Effector CD4-positive, alpha-beta T cell (primary cell): Measurements from ENCODE around the gene XPA.
"Not testable (repeated sequence)": the region's sequence is repeated elsewhere in the genome, so short reads cannot be mapped to it uniquely, and the experiment has no call there.

ENCODE experiments used
- DNase-seq: peaks from one replicate; pipeline ENCODE4 v3.0.0-alpha.2; 2020
- total RNA-seq: gene quantifications from one replicate; lab custom pipeline; 2026; lab: John Stamatoyannopoulos, UW

Gene XPA
- total RNA-seq: 23.1 reads per million, percentile 50 among the genes with 10 or more reads in this experiment

DNA sequence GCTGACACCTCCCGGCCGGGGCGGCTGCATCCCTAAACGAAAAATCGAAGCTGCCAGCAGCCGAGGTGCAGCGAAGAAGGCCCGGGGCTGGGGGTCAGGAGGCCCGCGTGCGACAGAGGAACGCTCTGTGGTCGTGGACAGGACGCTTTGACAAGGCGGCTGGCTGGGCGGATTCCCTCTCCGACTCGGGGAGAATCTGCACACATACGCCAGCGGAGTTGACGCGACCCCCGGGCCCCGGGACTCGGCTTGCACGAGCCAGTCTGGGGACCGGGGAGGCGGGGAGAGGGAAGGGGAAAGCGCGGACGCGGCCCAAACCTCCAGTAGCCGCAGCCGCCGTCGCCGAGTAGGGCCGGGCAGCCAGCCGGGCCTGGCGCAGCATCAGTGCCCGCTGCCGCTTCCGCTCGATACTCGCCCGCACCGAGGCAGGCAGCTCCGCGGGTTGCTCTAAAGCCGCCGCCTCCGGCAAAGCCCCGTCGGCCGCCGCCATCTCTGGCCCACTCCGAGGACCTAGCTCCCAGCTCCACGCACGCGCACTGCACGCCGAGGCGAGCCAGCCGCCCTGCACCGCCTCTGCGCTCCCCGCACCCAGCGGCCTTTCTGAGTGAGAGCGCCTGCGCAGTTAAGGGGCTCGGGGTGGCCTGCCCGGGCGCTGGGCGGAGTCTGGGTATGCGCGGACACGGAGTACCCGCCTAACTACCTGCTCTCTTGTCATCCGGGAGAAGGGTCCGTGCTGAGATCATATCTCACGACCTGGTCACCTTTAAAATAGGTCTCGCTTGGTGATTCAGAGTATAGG is at the start of gene XPA:
XPA (minus strand) TSS at position 538 of the 799 bp plus-strand sequence; CDS start at position 490, 48 bp downstream.
- DNase-seq: peak; percentile 94

DNA sequence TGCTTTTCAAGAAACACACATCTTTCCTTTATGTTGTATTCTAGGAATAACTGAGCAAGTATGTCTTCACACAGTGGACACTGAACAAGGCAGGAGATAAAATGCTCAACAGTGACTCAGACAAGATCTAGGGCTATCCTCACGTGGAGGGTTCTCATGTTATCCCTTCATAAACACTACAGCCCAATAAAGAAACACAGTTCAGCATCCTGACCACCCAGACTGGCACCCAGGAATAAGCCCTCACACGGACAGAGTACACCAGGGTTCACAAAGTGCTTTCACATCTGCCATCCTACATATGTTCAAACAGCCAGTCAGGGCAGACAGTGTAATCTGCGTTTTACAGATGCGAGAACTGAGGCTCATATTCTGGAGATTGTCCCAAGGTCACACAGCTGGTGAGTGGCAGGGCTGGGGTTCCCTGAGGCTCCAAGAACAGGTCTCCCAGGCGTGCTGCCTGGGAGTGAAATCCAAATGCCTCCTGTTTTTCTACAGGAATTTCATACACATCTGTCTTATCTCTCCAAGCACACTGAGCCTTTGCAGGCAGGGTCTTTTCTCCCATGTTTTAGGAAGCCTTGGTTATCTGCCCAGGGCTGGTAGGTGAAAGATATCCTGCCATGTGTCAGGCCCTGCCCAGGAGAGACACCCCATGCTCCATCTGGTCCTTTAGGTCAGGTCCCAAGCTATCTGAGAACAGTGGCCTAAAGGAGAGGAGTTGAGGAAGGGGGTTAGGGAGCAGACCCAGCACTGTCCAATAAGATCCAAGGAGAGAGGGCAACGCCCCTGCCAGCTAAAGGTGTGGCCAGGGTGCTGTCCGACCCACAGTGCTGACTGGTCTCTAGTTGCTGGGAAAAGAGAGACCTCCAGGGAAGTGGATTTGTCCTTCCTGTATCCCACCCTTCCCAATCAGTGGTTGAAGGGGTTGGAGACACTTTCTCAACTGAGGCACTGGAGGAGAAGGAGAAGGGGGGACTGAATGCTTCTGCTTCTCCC is 47.9 kb upstream of the XPA start:
- no peak for DNase-seq

GRCh38 chr9:97744025-97744424 is 46.9 kb upstream of the XPA start:
- not testable (repeated sequence) for DNase-seq

DNA sequence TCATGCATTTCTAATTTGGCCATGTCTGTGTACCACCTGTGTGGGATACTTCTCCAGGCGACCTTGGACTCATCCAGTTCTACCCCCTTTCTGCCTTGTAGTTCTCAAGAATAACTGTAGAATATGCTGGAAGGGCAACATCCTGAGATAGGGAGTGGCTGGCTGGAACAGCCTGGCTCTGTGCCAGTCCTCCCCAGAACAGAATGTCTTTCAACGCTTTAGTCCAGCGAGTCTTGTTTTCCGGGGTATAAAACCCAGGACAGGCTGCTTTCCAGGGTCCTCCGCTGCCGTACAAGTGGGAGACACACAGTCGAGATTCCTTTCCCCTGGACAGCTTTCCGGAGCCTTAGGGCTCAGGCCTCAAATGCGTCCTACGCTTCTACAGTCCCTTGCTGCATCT is 45.4 kb upstream of the XPA start:
- no peak for DNase-seq

DNA sequence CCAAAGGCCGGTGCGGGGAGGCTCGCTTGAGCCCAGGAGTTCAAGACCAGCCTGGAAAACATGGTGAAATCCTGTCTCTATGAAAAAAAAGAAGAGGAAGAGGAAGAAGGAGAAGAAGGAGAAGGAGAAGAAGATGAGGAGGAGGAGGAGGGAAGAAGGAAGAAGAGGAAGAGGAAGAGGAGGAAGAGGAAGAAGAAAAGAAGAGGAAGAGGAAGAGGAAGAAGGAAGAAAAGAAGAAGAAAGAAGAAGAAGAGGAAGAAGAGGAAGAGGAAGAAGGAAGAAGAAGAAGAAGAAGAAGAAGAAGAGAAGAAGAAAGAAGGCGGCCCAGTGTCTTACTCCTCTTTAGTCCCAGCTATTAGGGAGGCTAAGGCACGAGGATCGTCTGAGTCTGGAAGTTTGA is 44.8 kb upstream of the XPA start:
- DNase-seq: no peak

- DNase-seq: no peak
These were observed 44.0 kb upstream of the XPA start for GRCh38 chr9:97740848-97741821.

DNA sequence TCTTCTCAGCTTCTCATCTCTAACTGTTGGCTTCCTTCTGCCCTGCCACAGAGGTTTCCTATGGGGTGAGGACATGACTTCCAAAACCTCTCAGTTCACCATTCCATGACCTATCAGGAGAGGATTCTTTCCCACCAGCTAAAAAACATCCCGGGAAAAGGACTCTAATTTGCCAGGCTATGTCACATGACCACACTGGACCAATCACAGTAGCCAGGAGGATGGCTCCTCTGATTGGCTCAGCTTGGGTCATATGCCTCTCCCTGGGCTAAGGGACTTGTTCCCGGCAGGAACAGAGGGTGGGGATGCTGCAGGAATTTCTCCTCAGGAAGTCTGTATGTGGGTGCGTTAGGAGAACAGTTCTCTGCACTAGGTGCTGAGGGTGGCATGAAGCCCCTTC is 40.3 kb upstream of the XPA start:
- no peak for DNase-seq

DNA sequence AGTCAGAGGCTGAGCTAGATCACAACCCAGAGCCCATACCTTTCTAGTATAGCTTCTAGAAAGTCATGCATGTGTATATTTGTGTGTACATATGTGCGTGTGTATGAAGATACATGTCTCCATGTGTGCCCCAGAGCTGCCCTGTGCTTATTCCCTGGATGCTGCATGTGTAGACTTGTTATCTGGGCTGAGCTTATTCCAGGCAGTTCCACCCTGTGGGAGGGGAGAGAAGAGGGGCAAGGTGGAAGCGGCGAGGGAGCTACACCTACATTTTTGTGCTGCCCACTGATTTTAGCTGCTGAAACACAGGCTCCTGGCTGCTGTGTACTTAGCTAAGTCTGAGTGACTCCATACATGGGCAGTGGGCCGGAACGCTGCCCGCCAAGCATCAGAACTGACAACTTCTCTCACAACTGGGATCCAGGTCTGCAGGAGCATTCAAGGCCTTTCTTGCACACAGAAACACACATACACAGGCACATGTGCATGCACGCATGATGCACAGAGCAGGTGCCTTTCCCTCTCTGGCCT is 38.0 kb upstream of the XPA start:
- no peak for DNase-seq

DNA sequence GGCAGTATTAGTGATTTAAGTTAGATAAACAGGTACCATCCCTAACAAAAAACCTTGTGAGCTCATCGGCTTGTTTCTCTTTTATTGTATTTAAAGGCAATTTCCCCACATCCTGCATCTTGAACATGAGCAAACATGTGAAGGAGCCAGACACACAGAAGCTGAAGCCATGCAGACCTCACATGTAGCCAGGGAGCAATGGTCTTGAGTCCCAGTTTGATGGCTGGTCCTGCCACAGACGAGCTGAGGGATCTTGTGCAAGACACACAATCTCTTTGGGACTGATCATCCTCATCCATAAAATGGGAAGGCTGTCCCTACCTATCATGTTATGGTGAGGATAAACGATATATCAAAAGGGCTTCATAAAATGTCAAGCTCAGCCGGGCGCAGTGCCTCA is 29.6 kb upstream of the XPA start:
- no peak for DNase-seq

DNA sequence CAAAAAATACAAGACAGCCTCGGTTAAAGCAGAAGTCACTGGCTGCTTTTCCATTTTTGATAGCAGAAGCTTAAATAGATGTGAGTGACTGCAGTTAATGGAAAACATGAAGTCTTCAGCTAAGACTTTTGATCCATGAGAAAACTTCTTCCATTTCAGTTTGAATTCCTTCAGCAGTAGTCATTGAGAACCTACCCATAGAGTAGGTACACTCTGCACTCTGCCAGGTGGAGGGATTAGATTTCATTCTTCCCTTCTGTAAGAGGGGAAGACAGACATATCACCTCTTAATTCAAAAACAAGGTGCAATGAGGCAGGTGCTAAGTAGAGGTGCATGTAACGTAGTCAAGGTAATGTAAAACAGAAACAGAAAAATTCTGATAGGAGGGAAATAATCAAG is 26.7 kb upstream of the XPA start:
- no peak for DNase-seq

DNA sequence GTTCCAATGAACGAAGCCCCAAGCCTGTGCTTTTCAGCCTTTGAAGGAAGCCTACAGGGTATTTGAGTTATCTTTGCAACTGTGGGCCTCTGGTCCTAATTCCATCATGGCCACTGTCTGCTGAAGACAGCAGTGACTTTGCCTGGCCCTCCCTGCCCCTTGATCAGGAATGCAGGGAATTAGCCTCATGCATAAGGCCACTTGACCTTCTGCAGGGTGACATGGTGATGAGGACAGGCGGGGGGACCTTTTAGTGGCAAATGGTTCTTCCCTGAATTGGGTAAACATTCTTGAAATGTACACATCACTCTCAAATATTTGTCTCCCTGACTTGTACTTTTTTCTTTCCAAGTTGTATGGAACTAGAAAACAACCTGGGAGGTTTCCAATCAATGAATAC is 25.2 kb upstream of the XPA start:
- no peak for DNase-seq

- no peak for DNase-seq
These were observed 24.3 kb upstream of the XPA start for GRCh38 chr9:97721396-97721795.

DNA sequence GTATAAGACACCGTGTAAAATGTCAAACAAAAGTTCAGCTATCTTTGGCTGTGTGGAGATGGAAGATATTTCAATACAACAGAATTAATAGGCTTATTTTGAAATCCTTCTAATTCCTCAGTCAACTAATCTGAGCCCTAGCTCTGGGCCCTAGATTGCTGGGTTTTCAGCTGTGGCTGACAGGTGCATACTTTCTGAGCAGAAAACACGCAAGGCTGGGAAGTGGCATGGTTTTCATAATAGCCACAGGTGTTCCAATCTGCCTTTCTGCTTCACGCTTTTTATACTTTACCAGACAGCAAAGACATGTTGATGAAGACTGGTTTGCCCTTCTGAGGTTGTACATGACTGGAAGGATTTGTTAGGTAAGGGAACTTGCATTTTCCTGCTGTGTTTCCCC is 20.7 kb upstream of the XPA start:
- no peak for DNase-seq

DNA sequence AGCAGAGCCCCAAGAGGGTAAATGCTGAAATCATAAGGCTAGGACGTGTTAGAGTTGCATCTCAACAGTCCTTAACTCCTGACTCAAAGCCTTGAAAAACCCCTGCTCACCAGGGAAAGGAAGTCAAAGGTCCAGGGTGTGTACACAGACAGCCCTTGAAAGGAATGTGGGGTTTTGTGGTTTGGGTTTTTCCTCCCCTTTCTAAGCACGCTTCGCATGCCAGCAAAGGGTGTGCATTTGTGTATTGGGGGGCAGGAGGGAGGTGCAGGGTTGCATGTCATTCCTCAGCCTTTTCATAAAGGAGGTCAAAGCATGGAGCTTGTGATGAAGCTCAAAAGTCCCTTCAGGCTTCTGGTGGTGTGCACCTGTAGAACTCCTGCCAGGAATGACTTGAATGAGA is 17.3 kb upstream of the XPA start:
- no peak for DNase-seq

DNA sequence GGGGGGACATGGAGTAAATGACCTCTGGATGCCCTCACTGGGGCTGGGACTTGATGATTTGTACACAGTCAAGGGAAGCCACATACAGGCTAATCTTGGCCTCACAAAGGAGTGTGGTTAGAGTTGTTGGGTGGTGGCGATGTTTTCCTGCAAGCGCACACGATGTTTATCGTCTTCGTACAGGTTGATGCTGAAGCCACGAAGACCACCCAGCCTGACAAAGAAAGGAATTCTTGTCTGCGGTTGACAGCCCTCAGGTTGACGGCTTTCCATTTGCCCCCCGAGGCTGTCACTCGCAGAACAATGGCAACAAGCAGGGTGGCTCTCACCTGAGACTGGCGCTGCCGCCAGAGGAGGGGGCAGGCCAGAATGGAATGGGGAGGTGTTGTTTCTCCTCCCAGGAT is 14.1 kb upstream of the XPA start:
- no peak for DNase-seq

GRCh38 chr9:97710356-97711222 is 13.4 kb upstream of the XPA start:
- peak; percentile 21 for DNase-seq

DNA sequence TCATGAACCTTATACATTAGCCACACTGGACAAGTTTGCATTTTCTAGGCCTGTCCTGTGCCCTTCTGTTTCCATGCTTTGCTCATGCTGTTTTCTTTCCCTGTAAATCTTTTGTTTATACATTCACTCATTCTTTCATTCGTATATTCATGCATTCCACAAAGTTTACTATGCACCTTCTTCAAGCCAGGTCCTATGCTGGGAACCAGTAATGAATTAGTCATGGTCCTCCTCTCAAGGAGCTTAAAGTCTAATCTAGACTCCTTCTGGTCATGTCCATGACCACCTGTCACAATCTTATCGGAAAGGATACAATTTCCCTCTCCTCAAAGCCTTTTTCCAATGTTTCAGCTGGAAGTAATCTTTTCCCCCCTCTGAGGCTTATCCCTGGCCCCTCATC is 9.1 kb upstream of the XPA start:
- DNase-seq: no peak

GRCh38 chr9:97705354-97705950 is 8.3 kb upstream of the XPA start:
- no peak for DNase-seq

DNA sequence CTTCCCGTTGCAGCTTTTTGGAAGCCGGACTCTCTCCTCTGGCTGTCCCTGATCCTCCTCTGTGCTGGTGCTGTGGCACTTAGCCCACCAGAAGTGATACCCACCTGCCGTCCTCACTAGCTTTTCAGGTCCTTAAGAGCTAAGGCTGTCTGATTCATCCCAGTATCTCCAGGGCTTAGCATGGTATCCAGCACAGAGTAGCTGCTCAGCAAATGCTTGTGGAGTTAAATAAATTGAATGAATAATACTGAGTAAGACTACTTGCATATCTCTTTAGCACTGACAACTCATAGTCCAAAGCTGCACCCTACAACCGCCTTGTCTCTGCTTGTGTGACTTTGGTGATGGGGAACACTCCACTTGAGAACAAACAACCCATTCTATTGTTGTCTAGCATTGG is 7.7 kb upstream of the XPA start:
- no peak for DNase-seq

- no peak for DNase-seq
These were observed 7.2 kb upstream of the XPA start for GRCh38 chr9:97704345-97704677.
